Sciatic nerve (tissue), 2 donors: ENCODE measurements around the gene ZFP91. TPM values are rescaled to one million over a fixed set of nuclear protein-coding genes. Genes with fewer than 3 reads are reported as not detected.
"Not testable (repeated sequence)": the region's sequence is repeated elsewhere in the genome, so short reads cannot be mapped to it uniquely, and the experiment has no call there.

ENCODE experiments used
- ATAC-seq: fragments of 200-7000 bp; cut with Tn5 transposase; one replicate; pipeline ENCODE4 v1.9.1; 2020; ENCODE audit warnings: mild to moderate bottlenecking, moderate library complexity
- DNase-seq: peaks from one replicate; pipeline ENCODE4 v3.0.0-alpha.2; 2020; ENCODE audit warnings: low spot score
- intact Hi-C: fragments of 100-400 bp; cut with DNase I; formaldehyde crosslinking; loops from one replicate; pipeline ENCODE4 v1.14.2; 2022
- total RNA-seq: library from RNA; stranded (reverse); fragmentation: NEBNext Ultra II Directional; extraction: Animal tissue kit (Norgen Biotek cat#: 25700); gene quantifications from one replicate; pipeline ENCODE4 v1.2.1, GENCODE V29; 2021
- donor health status: DM: no; HTN: no; CAD: no.
- donor health status: DM: no; HTN: no; CAD: no.

Gene ZFP91, protein sequence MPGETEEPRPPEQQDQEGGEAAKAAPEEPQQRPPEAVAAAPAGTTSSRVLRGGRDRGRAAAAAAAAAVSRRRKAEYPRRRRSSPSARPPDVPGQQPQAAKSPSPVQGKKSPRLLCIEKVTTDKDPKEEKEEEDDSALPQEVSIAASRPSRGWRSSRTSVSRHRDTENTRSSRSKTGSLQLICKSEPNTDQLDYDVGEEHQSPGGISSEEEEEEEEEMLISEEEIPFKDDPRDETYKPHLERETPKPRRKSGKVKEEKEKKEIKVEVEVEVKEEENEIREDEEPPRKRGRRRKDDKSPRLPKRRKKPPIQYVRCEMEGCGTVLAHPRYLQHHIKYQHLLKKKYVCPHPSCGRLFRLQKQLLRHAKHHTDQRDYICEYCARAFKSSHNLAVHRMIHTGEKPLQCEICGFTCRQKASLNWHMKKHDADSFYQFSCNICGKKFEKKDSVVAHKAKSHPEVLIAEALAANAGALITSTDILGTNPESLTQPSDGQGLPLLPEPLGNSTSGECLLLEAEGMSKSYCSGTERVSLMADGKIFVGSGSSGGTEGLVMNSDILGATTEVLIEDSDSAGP
- 46.5 TPM for total RNA-seq

DNA sequence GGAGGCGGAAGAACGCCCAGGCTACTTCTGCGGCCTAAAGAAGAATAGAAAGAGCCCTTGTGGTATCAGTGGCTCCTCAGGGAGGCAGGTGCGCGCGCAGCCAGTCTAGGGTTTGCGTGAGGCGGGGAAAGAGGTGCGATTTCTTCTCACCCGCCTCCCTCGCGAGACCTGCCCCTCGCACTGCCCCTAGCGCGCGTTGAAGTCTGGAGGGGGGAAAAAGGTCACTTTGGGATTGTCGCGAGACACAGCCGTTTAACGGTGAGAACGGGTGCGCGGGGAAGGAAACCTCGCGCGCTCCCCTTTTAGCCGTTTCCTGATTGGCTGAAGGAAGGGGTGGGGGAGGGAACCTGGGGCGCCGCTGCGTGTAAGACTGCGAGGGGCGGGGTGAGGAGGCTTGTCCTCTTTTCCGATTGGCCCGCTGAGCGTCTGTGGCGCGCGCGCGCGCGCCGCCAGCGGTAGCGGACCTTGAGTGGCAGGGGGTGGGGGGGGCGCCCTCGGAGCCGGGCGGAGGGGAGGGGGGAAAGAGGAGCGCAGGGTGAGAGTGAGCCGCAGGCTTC is at the start of gene ZFP91:
Gene ZFP91 (plus strand): TSS at position 429 of the 557 bp plus-strand sequence. CDS start 219 bp downstream, outside the sequence.
- DNase-seq (peak; percentile 98), ATAC-seq (peak; percentile 94)
- intact Hi-C loops: no loop called here

DNA sequence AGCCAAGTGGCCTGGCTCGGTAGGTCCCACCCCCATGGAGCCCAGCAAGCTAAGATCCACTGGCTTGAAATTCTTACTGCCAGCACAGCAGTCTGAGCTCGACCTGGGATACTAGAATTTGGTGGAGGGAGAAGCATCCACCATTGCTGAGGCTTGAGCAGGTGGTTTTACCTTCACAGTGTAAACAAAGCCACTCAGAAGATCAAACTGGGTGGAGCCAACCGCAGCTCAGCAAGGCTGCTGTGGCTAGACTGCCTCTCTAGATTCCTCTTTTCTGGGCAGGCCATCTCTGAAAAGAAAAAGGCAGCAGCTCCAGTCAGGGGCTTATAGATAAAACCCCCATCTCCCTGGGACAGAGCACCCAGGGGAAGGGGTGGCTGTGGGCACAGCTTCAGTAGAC is 48.6 kb upstream of the ZFP91 start:
- no peak for DNase-seq

DNA sequence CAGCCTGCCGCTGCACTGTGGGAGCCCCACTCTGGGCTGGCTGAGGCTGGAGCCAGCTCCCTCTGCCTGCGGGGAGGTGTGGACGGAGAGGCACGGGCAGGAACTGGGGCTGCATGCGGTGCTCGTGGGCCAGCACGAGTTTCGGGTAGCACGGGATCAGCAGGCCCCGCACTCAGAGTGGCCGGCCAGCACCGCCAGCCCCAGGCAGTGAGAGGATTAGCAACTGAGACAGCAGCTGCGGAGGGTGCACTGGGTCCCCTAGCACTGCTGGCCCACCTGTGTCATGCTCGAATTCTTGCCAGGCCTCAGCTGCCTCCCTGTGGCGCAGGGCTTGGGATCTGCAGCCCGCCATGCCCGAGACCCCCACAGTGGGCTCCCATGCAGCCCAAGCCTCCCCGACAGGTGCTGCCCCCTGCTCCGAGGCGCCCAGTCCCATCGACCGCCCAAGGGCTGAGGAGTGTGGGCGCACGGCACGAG is 47.0 kb upstream of the ZFP91 start:
- intact Hi-C loops: no loop called here
- DNase-seq (no peak), ATAC-seq (no peak)

More for the DNA sequence above, 48.6 kb upstream of the ZFP91 start:
- intact Hi-C loops: no loop called here
- ATAC-seq: no peak

DNA sequence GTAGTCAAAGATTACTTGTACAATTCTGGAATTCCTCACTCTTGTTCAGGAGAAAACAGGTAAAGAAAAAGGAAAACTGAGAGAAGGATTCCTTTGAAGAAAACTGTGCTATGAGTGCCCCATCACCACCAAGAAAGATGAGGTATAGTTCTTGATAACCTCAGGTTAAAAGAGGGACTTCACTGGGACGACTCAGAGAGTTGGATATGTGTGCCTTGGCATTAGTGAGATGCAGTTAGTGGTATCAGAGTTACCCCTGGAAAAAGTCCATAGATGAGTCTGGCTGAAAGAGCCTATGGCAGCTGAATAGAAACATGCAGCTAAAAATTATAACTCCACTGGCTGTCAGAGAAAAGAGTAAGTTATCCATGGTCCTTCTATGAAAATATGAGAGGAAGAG is 32.0 kb upstream of the ZFP91 start:
- intact Hi-C loops: no loop called here
- DNase-seq (no peak), ATAC-seq (no peak)

DNA sequence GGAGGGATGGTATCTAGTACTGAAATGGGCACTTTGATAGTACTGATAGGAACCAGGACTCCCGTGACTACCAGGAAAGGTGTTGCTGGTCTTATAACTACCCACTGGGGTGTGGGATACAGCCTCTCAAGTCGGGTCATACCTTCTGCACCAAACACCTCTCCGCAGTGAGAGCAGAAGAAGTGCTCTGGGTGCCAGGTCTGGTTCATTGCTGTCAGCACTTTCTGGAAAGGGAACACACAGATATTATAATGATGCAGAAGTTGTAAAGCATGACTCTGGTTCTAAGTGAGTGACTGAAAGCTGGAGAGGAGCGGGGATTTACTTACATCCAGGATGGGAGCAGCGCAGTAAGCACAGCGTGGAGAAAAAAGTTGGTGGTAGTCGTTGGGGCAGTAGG is 29.2 kb upstream of the ZFP91 start:
- intact Hi-C loops: no loop called here
- DNase-seq: no peak
- no peak for ATAC-seq

DNA sequence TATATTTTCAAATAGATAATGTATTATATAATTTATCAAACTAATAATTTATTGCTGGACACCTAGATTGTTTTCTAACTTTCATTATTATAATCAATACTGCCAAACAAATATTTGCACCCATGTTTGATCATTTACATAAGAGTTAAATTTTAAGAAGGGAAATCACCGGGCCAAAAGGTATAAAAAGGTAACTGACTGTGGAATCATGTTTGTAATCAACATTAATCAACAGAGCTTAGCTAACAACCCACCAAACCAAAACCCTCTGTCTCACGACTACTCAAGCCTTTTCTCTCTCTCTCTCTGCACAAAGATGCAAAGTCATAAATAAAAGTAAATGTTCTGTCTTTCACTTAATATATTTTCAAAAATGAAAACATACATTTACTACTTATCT is 18.0 kb upstream of the ZFP91 start:
- intact Hi-C loops: no loop called here
- no peak for ATAC-seq
- no peak for DNase-seq

DNA sequence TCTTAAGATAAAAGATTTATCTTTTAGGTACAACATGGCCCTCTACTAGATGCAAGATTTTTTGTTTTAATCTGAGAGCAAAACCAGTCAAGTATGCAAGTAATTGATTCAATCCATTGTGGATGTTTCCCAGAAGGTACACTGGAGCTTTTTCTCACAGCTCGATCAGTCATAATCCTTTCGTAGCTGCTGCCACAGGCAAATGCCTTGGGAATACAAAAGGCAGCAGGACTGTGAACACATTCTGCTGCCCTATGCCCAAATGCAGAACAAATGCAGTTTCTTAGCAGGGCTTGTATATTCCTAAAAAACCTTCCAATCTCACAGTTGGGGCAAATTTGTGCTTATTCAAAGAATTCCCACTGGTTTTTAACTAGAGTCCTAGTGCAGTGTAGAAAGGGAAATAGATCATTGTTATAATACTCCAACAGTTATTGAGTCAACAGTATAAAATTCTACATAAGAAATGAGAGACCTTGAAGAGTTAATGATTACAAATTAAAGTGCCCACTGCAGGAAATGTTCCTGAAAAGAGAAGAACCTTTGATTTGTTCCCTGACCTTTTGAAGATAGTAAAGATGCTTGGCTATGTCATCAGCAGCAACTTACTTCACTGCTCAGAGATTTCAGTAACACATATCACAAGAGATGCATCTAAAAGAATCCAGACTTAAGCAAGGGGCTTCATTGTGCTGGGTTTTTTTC is 17.3 kb upstream of the ZFP91 start:
- ATAC-seq (no peak), DNase-seq (no peak)
- intact Hi-C loops: no loop called here

DNA sequence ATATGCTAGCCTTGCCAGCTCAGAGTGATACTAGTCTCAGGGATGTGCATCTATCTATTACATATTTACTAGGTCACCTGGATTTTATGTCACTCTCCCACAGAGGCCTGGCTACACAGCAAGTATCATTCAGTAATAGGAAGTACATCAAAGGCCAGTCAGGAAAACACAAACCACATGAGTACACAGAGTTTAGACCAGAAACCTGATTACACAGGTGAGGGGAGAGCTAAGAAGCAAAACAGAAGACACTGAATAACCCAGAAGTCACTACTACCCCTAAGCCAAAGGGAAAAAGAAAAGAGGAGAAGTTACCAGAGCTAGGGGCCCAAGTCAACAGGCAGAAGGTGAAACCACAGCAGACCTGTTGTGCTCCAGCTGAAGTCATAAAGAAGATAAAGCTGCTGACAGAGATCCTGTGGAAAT is 16.5 kb upstream of the ZFP91 start:
- DNase-seq (no peak), ATAC-seq (no peak)
- intact Hi-C loops: no loop called here

DNA sequence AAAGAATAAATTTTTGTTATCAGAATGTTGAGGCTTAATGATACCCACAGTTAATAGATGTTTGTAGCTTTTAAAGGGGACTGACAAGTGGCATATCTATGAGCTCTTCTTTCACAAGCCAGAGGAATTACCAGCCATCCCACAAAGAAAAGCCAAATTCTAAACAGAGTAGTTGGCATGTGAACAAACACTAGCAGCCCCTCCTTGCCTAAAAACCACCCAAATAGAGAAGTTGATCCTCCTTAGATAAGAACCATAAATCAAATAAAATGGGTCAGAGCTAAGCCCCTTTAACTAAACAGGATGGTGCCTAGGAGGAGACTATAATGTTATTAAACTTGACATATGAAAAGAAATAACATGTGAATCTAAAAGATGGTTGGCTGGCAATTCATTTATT is 14.6 kb upstream of the ZFP91 start:
- intact Hi-C loops: no loop called here
- ATAC-seq: no peak
- no peak for DNase-seq

DNA sequence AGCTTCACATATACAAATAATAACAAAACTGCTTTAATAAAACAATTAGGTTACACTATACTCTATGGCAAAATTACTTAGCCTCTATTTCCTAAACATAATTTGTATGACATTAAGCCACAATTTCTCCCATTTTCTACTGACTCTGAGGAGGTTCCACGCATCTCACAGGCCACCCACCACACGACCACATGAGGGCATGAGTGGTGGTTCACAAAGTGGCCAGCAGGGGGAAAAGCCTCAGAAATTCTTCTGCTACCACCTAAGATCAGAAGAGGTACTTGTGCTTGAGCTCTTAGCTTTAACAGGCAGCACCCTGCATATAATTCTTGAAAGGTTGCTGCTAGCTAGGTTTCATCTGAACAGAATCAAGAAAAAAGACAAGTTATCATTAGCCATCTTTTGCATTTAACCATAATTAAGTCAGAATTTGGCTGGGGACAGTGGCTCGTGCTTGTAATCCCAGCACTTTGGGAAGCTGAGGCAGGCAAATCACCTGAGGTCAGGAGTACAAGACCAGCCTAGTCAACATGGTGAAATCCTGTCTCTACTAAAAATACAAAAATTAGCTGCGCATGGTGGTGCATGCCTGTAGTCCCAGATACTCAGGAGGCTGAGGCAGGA is 10.9 kb upstream of the ZFP91 start:
- no peak for DNase-seq
- ATAC-seq: peak; percentile 44
- intact Hi-C loops: no loop called here

DNA sequence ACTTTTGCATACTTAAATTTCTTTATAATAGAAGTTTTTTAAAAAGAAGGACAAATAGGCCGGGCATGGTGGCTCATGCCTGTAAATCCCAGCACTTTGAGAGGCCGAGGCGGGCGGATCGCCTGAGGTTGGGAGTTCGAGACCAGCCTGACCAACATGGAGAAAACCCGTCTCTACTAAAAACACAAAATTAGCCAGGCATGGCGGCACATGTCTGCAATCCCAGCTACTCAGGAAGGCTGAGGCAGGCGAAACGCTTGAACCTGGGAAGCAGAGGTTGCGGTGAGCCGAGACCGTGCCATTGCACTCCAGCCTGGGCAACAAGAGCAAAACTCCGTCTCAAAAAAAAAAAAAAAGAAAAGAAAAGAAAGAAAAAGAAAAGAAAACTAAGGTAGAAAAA is 6.0 kb upstream of the ZFP91 start:
- DNase-seq, ATAC-seq, intact Hi-C loops: not testable (repeated sequence)

DNA sequence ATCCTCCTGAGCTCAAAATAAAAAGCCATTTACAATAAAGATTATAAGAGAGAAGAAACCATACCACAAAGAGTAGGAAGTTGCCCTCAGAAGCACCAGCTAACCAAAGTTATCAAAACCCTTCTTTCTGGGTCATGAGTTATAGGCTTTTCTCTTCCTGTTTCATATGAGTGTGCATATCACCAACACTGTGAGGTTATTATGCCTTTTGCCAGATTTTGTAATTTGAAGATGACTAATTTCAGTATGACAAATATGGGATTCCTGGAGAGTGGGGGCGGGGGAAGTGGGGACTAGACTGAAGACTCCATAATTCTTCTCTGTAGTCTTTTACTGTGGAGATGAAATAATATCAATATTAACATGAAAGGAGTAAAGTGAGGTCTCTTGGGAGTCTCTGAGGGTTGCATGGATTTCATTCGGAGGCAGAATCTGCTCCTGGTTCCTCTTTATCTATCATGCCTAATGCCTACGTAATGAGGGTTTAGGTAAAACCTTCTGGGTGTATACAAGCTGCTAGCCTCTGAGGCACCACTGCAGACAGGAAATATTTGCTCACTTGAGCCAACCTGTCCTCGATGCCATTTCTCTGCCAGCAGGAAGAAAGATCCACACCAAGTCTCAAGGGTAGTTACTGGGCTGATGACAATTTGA is 5.3 kb upstream of the ZFP91 start:
- DNase-seq: peak; percentile 75
- ATAC-seq: no peak
- intact Hi-C loops: no loop called here

DNA sequence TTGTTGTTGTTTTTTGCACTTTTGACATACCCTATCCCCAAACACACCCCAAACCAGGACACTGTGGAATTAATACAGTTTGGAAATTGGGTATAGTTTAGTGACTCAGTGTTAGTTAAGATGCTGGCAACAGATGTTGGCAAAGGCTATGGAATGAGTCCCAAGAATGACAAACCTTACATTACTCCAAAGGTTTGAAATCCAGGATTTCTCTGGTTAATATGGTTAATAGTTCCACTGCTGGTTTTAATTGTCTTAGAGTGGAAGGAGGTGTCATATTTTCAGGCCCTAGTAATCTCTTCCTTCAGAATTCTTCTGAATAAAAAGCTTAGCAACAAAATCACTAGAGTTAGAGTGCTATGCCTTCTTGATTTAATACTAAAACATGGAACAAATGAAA is 4.0 kb upstream of the ZFP91 start:
- DNase-seq (no peak), ATAC-seq (no peak)
- intact Hi-C loops: no loop called here

DNA sequence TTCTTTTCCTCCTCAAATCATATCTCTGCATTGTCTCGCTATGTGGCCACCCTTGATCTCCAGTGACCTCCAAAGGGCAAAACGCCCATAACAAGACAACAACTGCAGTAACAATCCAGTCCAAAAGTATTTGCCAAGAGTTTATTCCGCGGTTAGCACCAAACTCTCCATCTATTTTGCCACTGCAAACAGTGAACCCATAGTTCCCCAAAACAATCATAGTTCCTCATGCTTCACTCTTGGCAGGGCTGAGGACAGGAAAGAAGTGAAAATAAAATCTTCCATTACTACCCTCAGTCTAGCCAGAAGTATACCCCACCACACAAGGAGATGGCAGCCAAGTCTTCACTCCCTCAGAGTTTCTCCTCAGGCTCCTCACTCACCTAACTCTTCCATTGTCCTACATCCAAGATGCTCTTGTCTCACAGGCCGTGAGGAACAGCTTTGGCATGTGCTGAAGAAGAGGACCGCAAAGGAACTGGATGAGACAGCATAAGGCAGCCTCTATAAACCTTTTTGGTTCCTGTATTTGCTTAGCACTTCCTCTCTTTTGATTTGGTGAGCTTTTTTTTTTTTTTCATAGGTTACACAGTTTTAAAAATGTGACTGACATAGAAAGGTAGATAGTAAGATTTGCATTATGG is 3.4 kb upstream of the ZFP91 start, which contains the start of gene LPXN:
Gene LPXN (minus strand): TSS at position 480 of the 644 bp plus-strand sequence. CDS start 84 bp downstream, at position 396.
- DNase-seq (no peak), ATAC-seq (no peak)
- intact Hi-C loops: no loop called here

DNA sequence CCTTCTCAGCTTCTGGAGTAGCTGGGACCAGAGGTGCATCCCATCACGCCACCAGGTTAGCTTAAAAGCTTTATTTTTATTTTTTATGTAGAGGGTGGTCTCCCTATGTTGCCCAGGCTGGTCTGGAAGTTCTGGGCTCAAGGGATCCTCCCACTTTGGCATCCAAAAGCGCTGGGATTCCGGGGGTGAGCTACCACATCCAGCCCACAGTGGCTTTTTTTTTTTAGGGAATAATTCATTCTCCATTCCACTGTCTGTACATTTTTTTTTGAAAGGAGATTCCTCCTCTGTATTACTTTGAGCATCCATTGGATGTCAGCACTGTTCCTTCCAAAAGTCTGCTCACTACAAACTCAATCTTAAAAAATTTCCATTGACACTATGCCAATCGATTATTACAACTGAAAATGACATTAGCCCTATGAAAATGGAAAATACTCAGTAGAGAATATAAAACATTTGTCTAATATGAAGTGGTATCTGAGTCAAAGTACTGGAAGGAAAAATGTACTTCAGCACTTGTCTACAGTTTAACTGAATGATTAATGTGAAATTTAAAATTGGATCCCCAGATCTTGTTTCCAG is 1.9 kb upstream of the ZFP91 start:
- intact Hi-C loops: no loop called here
- DNase-seq (no peak), ATAC-seq (no peak)

DNA sequence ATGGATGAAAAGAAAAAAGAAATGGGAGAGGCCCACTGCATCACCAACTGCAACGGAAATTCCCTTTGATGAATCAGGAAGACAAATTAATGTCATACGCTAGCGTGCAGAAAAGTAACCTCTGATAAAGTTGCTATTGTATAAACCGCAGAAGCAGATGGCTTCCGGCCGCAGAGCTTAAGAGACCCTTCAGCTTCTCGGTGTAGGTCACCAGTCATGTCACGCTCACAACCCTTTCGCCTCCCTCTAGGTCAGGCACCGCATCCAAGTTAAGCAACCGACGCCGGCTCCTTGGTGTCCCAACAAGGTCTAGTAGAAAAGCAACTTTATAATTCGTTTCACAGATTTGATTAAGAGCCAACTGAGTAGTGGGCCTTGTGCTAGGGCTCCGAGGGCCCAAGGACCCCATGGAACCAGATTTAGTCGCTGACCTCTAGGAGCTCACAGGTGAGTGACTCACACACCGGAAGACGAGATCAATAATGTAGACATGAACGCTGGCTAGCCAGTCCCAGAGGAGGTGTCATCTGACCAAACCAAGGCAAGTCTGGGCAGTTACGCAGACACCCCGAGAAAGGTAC is 1.2 kb upstream of the ZFP91 start:
- DNase-seq: peak; percentile 79
- ATAC-seq: peak; percentile 1
- intact Hi-C loops: no loop called here

DNA sequence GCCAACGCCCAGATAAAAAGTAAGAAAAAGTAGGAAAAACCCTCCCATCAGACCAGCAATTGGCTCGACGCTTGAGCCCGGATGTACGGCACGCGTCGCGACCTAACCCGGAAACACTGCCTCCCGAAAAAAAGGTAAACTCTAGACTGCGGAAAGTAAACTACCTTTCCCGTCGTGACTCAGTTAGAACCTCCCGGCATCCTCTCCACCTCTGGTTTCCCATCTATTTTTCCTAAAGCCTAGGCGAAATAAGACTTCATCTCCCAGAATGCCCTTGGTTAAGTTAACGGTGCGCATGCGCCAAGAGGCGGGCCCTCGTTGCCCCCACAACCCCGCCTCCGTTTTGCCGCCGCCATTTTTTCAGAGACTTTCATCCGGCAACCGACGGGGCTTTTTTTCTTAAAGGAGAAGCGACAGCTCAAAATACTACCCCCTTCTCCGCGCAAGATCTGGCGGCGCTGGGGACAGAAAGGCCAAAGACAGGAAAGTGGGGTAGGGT is 678 bp upstream of the ZFP91 start:
- ATAC-seq (peak; percentile 89), DNase-seq (peak; percentile 97)
- intact Hi-C loops: no loop called here
